MV-4-11 (cell line): Measurements from ENCODE around the gene CYGB.

Experiments
- DNase-seq: peaks from one replicate; lab custom pipeline; 2025; lab: John Stamatoyannopoulos, UW

Gene CYGB

GRCh38 chr17:76478730-76479514 lies 58.6 kb downstream of the CYGB start:
- DNase-seq, result no peak

- DNase-seq, result no peak
Measured at GRCh38 chr17:76478097-76478496, 59.4 kb downstream of the CYGB start.

- no peak for DNase-seq
Measured at GRCh38 chr17:76477576-76477975, 59.9 kb downstream of the CYGB start.
